ENCODE results near the gene SIN3B.

The SIN3B gene

DNA sequence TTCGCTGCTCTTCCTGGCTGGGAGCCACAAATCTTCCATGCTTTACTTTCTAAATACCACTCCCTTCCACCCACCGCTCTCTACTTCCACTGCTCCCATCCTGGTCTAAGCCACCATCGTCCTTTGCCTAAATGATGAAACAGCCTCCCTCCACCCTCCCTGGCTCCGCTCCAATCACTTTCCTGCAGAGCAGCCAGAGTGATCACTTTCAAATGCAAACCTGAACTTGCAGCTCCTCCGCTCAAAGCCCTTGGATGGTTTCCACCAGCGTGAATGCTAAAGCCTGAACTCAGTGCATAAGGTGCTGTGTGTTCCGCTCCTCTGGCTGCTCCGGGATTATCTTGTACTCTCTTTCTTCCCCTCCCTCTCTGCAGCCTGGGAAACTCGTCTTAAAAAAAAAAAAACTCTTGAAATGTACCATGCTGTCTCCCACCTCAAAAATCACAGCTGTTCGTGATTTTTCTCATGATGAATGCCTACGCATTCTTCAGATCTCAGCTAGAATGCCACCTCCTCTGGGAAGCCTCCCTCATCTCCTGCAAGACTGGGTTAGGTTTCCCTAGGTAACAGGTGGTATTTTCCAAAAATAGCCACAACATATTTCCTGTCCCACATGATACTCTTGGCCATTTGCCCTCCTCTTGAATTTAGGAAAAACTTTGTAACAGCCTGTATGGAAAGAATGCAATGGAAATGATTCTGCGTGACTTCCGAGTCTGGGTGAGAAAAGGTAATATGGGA, 3.7 kb upstream of the SIN3B start:
- no peak for DNase-seq (ENCODE audit: extremely low read depth in 1 of 2, low read depth in 1 of 2)

GRCh38 chr19:16829822-16830289, 658 bp downstream of the SIN3B start:
- DNase-seq (ENCODE audit: extremely low read depth in 1 of 2, low read depth in 1 of 2): no peak

DNA sequence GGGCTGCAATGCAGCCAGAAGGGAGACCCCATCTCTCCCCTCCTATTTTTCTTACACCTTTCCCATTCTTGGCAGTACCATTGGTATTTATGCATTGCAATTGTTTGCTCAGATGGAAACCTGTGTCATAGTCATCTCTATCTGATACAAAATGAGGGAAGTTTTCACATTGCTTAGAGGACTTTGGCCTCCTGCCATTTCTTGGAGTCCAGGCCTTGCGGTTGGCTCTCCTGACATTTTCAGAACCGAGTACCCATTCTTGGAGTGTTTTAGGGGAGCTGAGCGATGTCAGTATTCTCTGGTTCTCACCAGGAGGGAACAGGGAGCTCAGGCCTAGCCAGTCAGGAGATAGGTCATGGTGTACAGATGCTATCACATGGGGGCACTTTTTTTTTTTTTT, 1.5 kb downstream of the SIN3B start:
- DNase-seq (ENCODE audit: extremely low read depth in 1 of 2, low read depth in 1 of 2): no peak

DNA sequence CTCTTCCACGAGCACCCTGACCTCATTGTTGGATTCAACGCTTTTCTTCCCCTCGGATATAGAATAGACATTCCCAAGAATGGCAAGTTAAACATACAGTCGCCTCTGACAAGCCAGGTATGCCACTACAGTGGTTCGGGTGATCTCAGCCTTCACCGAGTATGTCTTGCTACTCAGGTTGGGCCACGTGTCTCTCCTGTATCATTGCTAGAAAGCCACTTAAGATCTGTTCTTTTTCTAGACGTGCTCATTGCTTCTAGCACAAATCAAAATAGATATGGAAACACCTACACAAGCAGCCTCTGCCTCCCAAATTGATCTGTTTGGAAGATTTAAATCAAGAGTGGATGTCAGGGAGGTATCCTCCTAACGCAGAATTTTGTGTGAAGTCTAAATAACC, 2.3 kb downstream of the SIN3B start:
- DNase-seq (ENCODE audit: extremely low read depth in 1 of 2, low read depth in 1 of 2): no peak

GRCh38 chr19:16834747-16835146, 5.5 kb downstream of the SIN3B start:
- no peak for DNase-seq (ENCODE audit: extremely low read depth in 1 of 2, low read depth in 1 of 2)

DNA sequence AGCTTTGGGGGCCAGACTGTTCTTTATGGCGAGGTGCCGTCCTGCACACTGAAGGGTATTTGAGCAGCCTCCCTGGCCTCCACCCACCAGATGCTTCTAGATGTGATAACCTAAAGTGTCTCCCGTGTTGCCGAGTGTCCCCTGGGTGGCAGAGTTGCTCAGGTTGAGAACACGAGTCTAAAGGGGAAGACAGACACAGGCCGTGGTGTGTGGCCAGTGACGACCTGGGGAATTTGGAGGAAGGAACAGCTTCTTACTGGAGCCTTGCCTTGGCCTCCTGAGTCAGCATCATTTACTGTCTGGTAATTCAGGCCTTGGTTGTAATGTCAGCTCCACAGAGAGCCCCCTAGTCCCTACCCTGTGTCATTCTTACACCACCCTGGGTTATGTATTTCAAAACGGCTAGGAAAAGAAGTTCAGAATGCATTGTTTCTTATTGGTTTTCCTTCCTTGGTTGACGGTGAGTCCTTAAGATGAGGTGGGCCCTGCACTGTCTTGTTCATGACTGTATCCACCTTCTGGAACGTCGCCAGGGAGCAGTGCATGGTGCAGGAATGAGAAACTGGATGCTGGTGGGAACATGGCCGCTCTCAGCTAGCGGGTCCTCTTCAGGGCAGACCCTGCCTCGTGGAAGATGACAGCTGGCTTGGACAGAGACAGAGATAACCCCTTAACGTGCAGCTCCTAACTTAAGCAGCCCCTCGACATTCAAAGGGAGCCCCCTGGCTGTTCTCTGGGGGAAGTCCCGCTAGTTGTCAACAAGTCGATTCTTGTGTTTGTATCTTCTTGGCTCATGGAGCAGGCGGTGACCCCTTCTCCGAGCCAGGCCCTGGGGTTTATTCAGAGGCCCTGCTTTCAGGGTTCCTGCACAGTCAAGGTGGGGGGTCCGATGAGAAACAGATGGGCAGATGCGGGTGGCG, 7.2 kb downstream of the SIN3B start:
- DNase-seq (ENCODE audit: extremely low read depth in 1 of 2, low read depth in 1 of 2): no peak

- no peak for DNase-seq (ENCODE audit: extremely low read depth in 1 of 2, low read depth in 1 of 2)
Measured at GRCh38 chr19:16837035-16837362, 7.8 kb downstream of the SIN3B start.

DNA sequence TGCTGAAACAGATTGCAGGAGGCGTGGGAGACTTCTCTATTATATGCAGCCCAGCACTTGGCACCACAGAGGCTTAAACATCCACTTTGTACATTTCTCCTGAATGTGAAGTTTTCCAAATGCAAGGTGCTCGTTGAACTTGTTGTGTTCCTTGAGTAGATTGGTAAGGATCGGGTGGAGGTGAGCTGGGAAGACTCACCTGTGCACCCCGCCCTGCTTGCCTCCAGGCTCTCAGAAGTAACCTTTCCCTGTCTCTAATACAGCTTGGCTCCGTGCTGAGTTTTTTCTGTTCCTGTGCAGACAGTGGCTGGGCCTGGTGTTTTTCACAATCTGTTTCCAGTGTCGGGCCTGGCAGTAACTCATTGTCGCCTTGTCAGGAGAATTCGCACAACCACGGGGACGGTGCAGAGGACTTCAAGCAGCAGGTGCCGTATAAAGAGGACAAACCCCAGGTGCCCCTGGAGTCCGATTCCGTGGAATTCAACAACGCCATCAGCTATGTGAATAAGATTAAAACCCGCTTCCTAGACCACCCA, 12.3 kb downstream of the SIN3B start:
- no peak for DNase-seq (ENCODE audit: extremely low read depth in 1 of 2, low read depth in 1 of 2)

DNA sequence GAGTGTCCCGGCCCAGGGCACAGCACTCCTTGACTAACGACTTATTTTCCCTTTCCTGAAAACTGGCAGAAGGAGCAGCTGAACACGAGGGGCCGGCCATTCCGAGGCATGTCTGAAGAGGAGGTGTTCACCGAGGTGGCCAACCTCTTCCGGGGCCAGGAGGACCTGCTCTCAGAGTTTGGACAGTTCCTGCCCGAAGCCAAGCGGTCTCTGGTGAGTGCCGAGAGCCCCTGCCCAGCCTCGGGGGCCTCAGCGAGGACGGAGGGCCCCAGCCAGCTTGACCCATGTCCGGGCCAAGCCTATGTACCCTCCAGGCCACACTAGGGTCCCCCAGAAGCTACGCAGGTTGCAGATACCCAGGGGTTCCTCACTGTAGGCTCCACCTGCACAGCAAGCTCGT, 17.7 kb downstream of the SIN3B start:
- DNase-seq (ENCODE audit: extremely low read depth in 1 of 2, low read depth in 1 of 2): no peak

DNA sequence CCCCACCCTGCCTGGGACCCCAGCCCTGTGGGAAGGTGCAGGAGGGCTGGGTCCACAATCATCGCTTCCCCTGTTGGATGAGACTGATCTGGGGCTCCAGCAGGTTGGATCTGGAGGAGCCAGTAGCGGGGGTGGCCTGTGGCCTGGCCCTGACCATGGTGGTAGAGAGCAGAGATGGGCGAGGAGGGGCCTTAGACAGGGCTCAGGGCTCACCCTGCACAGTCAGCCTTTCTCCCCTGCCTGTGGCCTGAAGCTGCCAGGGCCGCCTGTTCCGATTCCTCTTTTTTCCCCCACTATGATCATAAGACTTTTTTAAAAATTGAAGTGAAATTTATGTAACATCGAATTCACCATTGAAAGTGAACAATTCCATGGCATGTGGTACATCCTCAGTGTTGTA, 18.2 kb downstream of the SIN3B start:
- no peak for DNase-seq (ENCODE audit: extremely low read depth in 1 of 2, low read depth in 1 of 2)

- no peak for DNase-seq (ENCODE audit: extremely low read depth in 1 of 2, low read depth in 1 of 2)
Measured at GRCh38 chr19:16849168-16849567, 20.0 kb downstream of the SIN3B start.

GRCh38 chr19:16850133-16850532, 20.9 kb downstream of the SIN3B start:
- no peak for DNase-seq (ENCODE audit: extremely low read depth in 1 of 2, low read depth in 1 of 2)

DNA sequence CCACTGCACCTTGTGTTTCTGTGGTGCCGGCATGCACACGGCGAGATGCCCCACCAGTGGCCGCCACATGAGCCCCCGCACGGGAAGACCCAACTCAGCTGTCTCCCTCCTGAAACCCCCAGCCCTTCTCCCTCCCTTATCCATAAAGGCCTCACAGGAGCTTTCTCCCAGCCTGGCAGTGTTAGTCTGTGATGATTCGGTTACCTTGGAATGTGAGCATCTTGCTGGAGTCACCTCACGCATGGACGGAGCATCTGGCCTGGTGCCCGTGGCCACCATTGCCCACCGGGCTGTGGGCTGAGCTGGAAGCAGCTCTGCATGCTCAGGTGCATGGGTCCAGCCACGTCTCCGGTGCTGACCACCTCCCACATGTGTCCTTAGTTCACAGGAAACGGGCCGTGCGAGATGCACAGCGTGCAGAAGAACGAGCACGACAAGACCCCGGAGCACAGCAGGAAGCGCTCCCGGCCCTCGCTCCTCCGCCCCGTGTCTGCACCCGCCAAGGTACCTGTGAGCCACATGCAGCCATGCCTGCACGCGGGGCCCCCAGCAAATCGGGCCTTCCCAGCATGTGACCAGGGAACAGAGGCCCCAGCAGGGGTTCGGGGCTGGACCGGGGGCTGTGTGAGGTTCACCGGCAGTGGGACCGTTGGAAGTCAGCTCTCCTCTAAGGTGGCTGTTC, 22.0 kb downstream of the SIN3B start:
- DNase-seq (ENCODE audit: extremely low read depth in 1 of 2, low read depth in 1 of 2): no peak

DNA sequence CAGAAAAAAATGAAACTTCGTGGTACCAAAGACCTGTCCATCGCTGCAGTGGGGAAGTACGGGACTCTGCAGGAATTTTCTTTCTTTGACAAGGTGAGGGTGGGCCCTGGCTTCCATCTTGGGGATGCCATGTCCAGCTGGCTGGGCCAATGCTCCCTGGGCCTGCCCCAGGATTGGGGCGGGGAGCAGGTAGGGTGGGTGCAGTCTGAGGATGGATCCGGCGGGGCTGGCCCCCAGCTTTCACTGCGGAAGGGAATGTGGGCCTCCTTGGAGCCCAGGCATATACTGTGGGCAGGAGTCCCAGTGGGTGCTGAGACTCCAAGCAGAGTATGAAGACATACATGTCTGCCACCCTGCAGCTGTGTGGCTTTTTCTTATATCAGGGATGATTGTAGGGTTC, 23.9 kb downstream of the SIN3B start:
- no peak for DNase-seq (ENCODE audit: extremely low read depth in 1 of 2, low read depth in 1 of 2)

- DNase-seq (ENCODE audit: extremely low read depth in 1 of 2, low read depth in 1 of 2): no peak
Measured at GRCh38 chr19:16856091-16856490, 26.9 kb downstream of the SIN3B start.

GRCh38 chr19:16859626-16860025, 30.4 kb downstream of the SIN3B start:
- no peak for DNase-seq (ENCODE audit: extremely low read depth in 1 of 2, low read depth in 1 of 2)

DNA sequence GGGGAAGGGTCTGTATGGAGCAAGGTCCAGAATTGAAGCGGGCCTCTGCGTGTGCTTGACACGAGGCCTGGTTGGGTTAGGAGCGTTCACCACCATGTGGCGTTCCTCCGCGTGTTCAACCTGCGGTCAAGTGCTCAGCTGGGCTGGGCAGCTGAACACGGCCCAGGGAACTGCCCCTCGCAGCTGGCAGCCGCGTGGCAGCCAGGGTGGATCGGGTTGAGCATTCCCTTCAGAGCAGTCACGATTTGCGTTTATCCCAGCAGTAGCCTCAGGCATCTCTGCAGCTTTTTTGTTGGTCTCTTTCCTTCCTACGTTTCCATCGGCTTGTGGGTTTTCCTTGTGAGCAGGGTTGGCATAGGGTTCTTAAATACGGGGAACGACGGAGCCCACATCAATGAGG, 30.9 kb downstream of the SIN3B start:
- DNase-seq (ENCODE audit: extremely low read depth in 1 of 2, low read depth in 1 of 2): no peak

DNA sequence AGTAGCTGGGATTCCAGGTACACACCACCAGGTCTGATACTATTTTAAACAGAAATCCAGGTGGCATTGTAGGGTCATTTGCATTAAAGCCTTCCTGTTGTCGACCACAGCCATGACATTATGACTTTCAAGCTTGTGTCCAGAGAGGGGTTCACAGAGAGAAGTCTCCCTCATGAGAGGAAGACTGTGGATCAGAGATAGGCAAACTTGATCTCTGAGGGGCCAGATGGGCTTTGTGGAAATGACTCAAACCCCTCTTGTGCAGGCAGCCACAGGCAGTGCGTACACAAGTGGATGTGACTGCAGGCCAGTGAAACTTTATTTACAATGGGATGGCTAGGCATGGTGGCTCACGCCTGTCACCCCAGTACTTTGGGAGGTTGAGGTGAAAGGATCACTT, 31.8 kb downstream of the SIN3B start:
- no peak for DNase-seq (ENCODE audit: extremely low read depth in 1 of 2, low read depth in 1 of 2)

GRCh38 chr19:16861834-16862233, 32.6 kb downstream of the SIN3B start:
- no peak for DNase-seq (ENCODE audit: extremely low read depth in 1 of 2, low read depth in 1 of 2)

- no peak for DNase-seq (ENCODE audit: extremely low read depth in 1 of 2, low read depth in 1 of 2)
Measured at GRCh38 chr19:16862826-16863415, 33.7 kb downstream of the SIN3B start.

DNA sequence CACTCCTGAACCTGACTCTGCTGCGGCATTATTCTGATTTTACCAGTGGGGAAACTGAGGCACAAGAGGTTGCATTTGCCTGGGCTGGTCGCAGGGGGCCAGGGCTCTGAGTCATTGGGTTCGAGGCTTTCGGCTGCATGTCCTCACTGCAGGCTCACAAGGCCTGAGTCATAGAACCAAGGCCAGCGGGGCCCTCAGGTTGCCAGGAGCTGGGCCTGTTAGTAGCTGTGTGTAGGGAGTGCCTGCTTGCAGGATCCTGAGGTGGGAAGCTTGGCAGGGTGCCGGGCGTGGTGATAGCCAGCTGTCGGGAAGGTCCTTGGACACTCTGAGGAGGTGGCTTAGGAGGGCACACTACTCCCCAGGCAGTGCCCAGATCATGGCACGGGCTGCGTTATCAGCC, 38.0 kb downstream of the SIN3B start:
- no peak for DNase-seq (ENCODE audit: extremely low read depth in 1 of 2, low read depth in 1 of 2)
